Fibroblast of lung (primary cell): ENCODE results near the gene C1QTNF12. TPM values are rescaled to one million over a fixed set of nuclear protein-coding genes. Genes with fewer than 3 reads are reported as not detected.

Experiments
- DNase-seq, 2 donors: peaks; one replicate each; pipeline versions ENCODE4 v3.0.0 to v3.0.0-alpha.2; 2010; ENCODE audit warnings: low read depth in 2 of 2
- H2AFZ ChIP-seq: 2 replicates; pipeline ENCODE4 v1.5.1; 2012; ENCODE audit warnings: low read length, control low read depth, inconsistent platforms
- H3K27ac ChIP-seq: 2 replicates; pipeline ENCODE4 v1.5.1; 2011; ENCODE audit warnings: low read length, control low read depth; ENCODE audit not compliant: insufficient read depth
- H3K27me3 ChIP-seq: 2 replicates; pipeline ENCODE4 v1.5.1; 2011; ENCODE audit warnings: mild to moderate bottlenecking, low read length; ENCODE audit not compliant: control insufficient read depth, insufficient read depth
- H3K36me3 ChIP-seq: 2 replicates; pipeline ENCODE4 v1.5.1; 2011; ENCODE audit warnings: low read length; ENCODE audit not compliant: control insufficient read depth, insufficient read depth
- H3K4me1 ChIP-seq: 2 replicates; pipeline ENCODE4 v1.5.1; 2011; ENCODE audit warnings: low read length; ENCODE audit not compliant: control insufficient read depth, insufficient read depth; ENCODE audit errors: extremely low read depth
- H3K4me2 ChIP-seq: 2 replicates; pipeline ENCODE4 v1.5.1; 2011; ENCODE audit warnings: low read length, control low read depth; ENCODE audit not compliant: insufficient read depth; ENCODE audit errors: extremely low read depth
- H3K4me3 ChIP-seq, 4 experiments: fragments of 200-600 bp in 1 of 4; sonication (generic) in 1 of 4; replicated peaks in 1 of 4; 2 replicates each; pipeline ENCODE4 v1.5.1; 2011 to 2016; ENCODE audit warnings: low read length in 4 of 4, low read depth in 3 of 4, mild to moderate bottlenecking in 3 of 4, control low read depth in 2 of 4, inconsistent platforms in 1 of 4, mixed read lengths in 1 of 4; ENCODE audit not compliant: insufficient read depth in 1 of 4; ENCODE audit errors: control extremely low read depth in 1 of 4
- H3K79me2 ChIP-seq: 2 replicates; pipeline ENCODE4 v1.5.1; 2012; ENCODE audit warnings: mild to moderate bottlenecking, low read length, inconsistent platforms; ENCODE audit not compliant: control insufficient read depth, insufficient read depth
- H3K9ac ChIP-seq: 2 replicates; pipeline ENCODE4 v1.5.1; 2011; ENCODE audit warnings: mild to moderate bottlenecking, low read length, control low read depth; ENCODE audit not compliant: insufficient read depth
- H3K9me3 ChIP-seq: 2 replicates; pipeline ENCODE4 v1.5.1; 2012; ENCODE audit warnings: low read depth, low read length; ENCODE audit not compliant: control insufficient read depth, insufficient read depth
- H4K20me1 ChIP-seq: 2 replicates; pipeline ENCODE4 v1.5.1; 2011; ENCODE audit warnings: low read length; ENCODE audit not compliant: control insufficient read depth, insufficient read depth; ENCODE audit errors: extremely low read depth
- CTCF ChIP-seq, 2 donors: IDR thresholded peaks in 1 of 2; conservative IDR thresholded peaks in 1 of 2; 1 replicate in 1 of 2; 2 replicates in 1 of 2; pipeline ENCODE4 v1.5.1; 2011 to 2012; ENCODE audit warnings: low read length in 2 of 2, control low read depth in 1 of 2, inconsistent platforms in 1 of 2, low read depth in 1 of 2, mild to moderate bottlenecking in 1 of 2
- EZH2 ChIP-seq: IDR thresholded peaks from 2 replicates; pipeline ENCODE4 v1.5.1; 2012; ENCODE audit warnings: low read length, control low read depth, mild to moderate bottlenecking; ENCODE audit errors: missing control alignments
- polyA plus RNA-seq, 2 donors: library from polyadenylated mRNA; depleted of rRNA in 1 of 2; stranded (reverse) in 1 of 2; unstranded in 1 of 2; fragments of >200 nt; gene quantifications; 2 replicates each; pipeline ENCODE4 v1.2.1, GENCODE V29; 2011 to 2012; ENCODE audit warnings: missing spikeins in 1 of 2
- total RNA-seq: library from RNA; depleted of rRNA; stranded (reverse); fragments of >200 nt; gene quantifications from 2 replicates; pipeline ENCODE4 v1.2.1, GENCODE V29; 2014

C1QTNF12 gene
- total and polyA plus RNA-seq, 2 donors (not counting 1 experiment from before 2014, with no cell fraction given), result 0.27 to 4.1 TPM

GRCh38 chr1:1204425-1204920 lies 42.0 kb downstream of the C1QTNF12 start:
- H2AFZ ChIP-seq, result no peak overlapping the region
- H3K4me1 ChIP-seq, result peaks cover 6% of the 10 kb centered on the region
- no peaks in the 10 kb centered on the region for H3K27me3 ChIP-seq
- H3K9me3 ChIP-seq, result no peaks in the 10 kb centered on the region
- no peak overlapping the region for H3K4me3 ChIP-seq
- no peak for TF ChIP-seq EZH2
- DNase-seq, result no peak
- no peaks in the 10 kb centered on the region for H3K79me2 ChIP-seq
- no peaks in the 10 kb centered on the region for H3K36me3 ChIP-seq
- H3K27ac ChIP-seq, result no peak overlapping the region
- no peaks in the 10 kb centered on the region for H4K20me1 ChIP-seq
- no peak overlapping the region for H3K4me2 ChIP-seq
- no peak overlapping the region for H3K9ac ChIP-seq

DNA sequence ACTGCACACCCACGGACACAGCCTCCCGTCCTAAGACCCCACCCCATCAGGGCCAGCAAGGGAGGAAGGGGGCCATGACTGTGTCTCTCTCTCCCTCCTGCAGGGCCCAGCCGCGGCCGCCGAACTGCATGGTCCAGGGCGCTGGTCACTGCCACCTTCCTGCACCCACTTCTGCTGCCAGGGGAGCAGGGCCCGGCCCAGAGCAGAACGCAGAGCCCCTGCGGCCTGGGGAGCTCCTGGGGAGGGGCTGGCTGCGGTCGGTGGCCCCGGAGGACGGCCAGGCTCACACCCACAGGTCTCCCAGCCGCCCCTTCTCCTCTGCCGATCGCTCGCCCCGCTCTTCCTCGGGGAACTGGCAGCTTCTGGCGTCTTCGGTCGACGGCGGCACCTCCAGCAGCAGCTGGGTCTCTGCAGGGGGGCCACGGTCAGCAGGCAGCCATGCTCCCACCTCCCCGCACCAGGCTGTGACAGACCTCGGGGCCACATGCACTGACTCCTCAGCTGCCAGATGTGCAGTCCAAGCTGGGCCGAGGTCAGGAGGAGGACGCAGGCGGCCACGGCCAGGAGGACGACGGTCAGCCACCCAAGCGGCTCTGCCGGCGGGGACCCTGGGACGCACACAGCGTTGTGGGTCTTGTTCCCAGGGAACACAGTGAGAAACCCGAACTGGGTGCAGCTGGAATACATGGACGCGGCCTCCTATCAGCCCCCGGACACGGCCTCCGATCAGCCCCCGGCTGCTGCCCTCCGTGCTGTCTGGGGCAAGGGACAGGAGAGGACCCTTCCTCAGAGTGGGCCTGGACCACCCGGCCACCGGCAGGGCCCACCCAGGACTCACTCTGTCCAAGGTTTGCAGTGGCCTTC lies 42.7 kb downstream of the C1QTNF12 start:
- Histone ChIP-seq H3K4me3 (no peak overlapping the region), H3K36me3 (no peaks in the 10 kb centered on the region), H3K27ac (no peak overlapping the region), H3K27me3 (no peaks in the 10 kb centered on the region), H3K9ac (no peak overlapping the region), H3K9me3 (no peaks in the 10 kb centered on the region), H3K79me2 (no peaks in the 10 kb centered on the region), H2AFZ (no peak overlapping the region), H3K4me2 (no peak overlapping the region), H4K20me1 (no peaks in the 10 kb centered on the region), H3K4me1 (peaks cover 3% of the 10 kb centered on the region)
- TF ChIP-seq CTCF (conservative IDR thresholded peaks at IDR 0.05 in 1 of 2, IDR thresholded peaks at IDR 0.05 in 1 of 2; ENCODE audit: low read depth in 1 of 2, low read length in 2 of 2), result no peak
- TF ChIP-seq EZH2, result no peak
- DNase-seq, result no peak

GRCh38 chr1:1202831-1203560 lies 43.5 kb downstream of the C1QTNF12 start:
- Histone ChIP-seq H3K4me1 (no peaks in the 10 kb centered on the region), H3K27ac (no peak overlapping the region), H3K36me3 (no peaks in the 10 kb centered on the region), H2AFZ (no peak overlapping the region), H3K9me3 (no peaks in the 10 kb centered on the region), H4K20me1 (no peaks in the 10 kb centered on the region), H3K27me3 (no peaks in the 10 kb centered on the region), H3K79me2 (no peaks in the 10 kb centered on the region), H3K4me2 (no peak overlapping the region), H3K9ac (no peak overlapping the region), H3K4me3 (no peak overlapping the region)
- no peak for DNase-seq
- no peak for TF ChIP-seq EZH2
- no peak for TF ChIP-seq CTCF (conservative IDR thresholded peaks at IDR 0.05 in 1 of 2, IDR thresholded peaks at IDR 0.05 in 1 of 2; ENCODE audit: low read depth in 1 of 2, low read length in 2 of 2)
